Body of pancreas (tissue), 4 donors: ENCODE results near the gene PAM16. TPM values are rescaled to one million over a fixed set of nuclear protein-coding genes. Genes with fewer than 3 reads are reported as not detected.
"Not testable (repeated sequence)": the region's sequence is repeated elsewhere in the genome, so short reads cannot be mapped to it uniquely, and the experiment has no call there.

Source experiments
- ATAC-seq: fragments of 150-250 bp; one replicate; pipeline ENCODE4 v1.9.1; 2016
- DNase-seq, 4 donors: peaks; one replicate each; pipeline ENCODE4 v3.0.0-alpha.2; 2019
- H3K27ac ChIP-seq, 4 donors: fragments of 200-600 bp; sonication (generic); 1 replicate in 3 of 4; 2 replicates in 1 of 4; pipeline versions ENCODE4 v1.5.1 to v1.6.1; 2016 to 2019; ENCODE audit warnings: mild to moderate bottlenecking in 1 of 4, mixed read lengths in 1 of 4, moderate library complexity in 1 of 4
- H3K27me3 ChIP-seq, 2 donors: fragments of 200-600 bp; sonication (generic); one replicate each; pipeline ENCODE4 v1.6.0; 2016; ENCODE audit warnings: mild to moderate bottlenecking in 1 of 2
- H3K36me3 ChIP-seq, 2 donors: fragments of 200-600 bp; sonication (generic); replicated peaks in 1 of 2; 2 replicates each; pipeline ENCODE4 v1.5.1; 2016; ENCODE audit warnings: low read depth in 2 of 2; ENCODE audit not compliant: insufficient read depth in 1 of 2
- H3K4me1 ChIP-seq: fragments of 200-600 bp; sonication (generic); one replicate; pipeline ENCODE4 v1.6.0; 2016
- H3K4me3 ChIP-seq, 2 donors: fragments of 200-600 bp; sonication (generic); 1 replicate in 1 of 2; 2 replicates in 1 of 2; pipeline ENCODE4 v1.5.1; 2016 to 2019
- H3K9me3 ChIP-seq, 3 donors: fragments of 200-600 bp; sonication (generic); 1 replicate in 2 of 3; 2 replicates in 1 of 3; pipeline ENCODE4 v1.5.1; 2016
- POLR2A ChIP-seq, 3 donors: fragments of 450-650 bp; IDR thresholded peaks; one replicate each; pipeline ENCODE4 v1.6.1; 2016; ENCODE audit warnings: antibody characterized with exemption in 3 of 3, mild to moderate bottlenecking in 2 of 3
- WGBS, 2 donors: methylation state at CpG; one replicate each; pipeline ENCODE4 v1.1.5; 2017; 5-methylcytosine and 5-hydroxymethylcytosine counted together
- intact Hi-C: fragments of 100-400 bp; cut with DNase I; formaldehyde crosslinking; loops from one replicate; pipeline ENCODE4 v1.15.1; 2023
- total RNA-seq, 2 donors: library from RNA; depleted of rRNA; stranded (reverse); fragments of >200 nt; gene quantifications; one replicate each; pipeline ENCODE4 v1.1.0, GENCODE V29; 2016
- TF ChIP-seq, protein P1 (sequence below), 7 experiments: fragments of 450-650 bp in 4 of 7; fragments of 200-600 bp in 3 of 7; sonication (generic) in 3 of 7; IDR thresholded peaks; one replicate each; pipeline ENCODE4 v1.5.1; 2016 to 2019; ENCODE audit warnings: antibody characterized with exemption in 7 of 7

Gene PAM16
- total RNA-seq, 2 donors from 2014 or later = 25.9 to 27.7 TPM

DNA sequence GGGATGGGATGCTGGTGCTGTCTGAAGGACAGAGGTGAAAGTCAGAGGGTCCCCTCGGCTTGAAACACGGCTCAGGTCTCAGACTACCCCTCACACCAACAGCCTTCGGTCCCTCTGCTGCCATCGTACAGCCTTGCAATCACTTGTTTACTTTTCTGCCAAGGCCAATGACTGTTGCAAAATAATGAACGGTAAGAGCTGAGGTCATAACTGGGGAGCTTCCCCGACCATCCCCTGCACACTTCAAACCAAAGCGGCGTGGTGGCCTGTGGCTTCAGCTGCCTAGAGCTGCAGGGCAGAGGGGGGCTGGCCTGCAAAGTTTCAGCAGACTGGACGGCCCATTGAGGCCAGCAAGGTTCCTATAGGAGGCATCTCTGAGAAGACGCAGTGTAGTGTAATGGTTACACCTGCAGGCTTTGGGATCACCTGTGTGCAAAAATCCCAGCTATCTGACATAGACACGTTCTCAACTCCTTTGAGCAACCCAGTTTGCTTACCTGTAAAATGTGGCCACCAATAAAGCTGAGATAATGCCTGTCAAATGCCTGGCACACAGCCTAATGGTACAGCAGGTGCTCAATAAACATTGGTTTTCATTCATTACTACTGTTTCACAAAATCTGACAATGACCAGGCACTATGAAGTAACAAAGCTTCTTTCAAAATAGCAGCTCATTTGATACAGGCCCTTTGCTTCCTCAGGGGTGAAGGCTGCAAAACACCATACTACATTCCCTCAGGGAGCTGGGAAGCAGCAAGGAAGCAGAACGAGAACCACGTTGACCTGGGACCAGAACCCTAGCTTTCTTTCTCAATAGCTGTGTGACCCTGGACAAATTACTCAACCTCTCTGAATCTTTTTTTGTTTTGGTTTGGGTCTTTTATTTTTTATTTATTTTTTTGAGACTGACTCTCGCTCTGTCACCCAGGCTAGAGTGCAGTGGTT lies 5.0 kb downstream of the PAM16 start:
- peak; percentile 38 to 65 (median 55) for DNase-seq
- no peaks in the 10 kb centered on the region for H3K27me3 ChIP-seq
- intact Hi-C loops = no loop called here
- H3K4me1 ChIP-seq = peaks cover 49% of the 10 kb centered on the region
- H3K36me3 ChIP-seq = no peaks in the 10 kb centered on the region
- WGBS, 2 donors = 41 to 48% methylated on average over 12 to 14 of the region's 14 CpGs
- H3K27ac ChIP-seq = peak overlapping the region; percentile 28 to 61 (median 44)
- H3K4me3 ChIP-seq = no peak overlapping the region
- peak; percentile 75 for ATAC-seq
- TF ChIP-seq, protein P1, sequence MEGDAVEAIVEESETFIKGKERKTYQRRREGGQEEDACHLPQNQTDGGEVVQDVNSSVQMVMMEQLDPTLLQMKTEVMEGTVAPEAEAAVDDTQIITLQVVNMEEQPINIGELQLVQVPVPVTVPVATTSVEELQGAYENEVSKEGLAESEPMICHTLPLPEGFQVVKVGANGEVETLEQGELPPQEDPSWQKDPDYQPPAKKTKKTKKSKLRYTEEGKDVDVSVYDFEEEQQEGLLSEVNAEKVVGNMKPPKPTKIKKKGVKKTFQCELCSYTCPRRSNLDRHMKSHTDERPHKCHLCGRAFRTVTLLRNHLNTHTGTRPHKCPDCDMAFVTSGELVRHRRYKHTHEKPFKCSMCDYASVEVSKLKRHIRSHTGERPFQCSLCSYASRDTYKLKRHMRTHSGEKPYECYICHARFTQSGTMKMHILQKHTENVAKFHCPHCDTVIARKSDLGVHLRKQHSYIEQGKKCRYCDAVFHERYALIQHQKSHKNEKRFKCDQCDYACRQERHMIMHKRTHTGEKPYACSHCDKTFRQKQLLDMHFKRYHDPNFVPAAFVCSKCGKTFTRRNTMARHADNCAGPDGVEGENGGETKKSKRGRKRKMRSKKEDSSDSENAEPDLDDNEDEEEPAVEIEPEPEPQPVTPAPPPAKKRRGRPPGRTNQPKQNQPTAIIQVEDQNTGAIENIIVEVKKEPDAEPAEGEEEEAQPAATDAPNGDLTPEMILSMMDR (IDR thresholded peaks at IDR 0.05) = no peak
- TF ChIP-seq POLR2A (IDR thresholded peaks at IDR 0.05) = no peak
- no peaks in the 10 kb centered on the region for H3K9me3 ChIP-seq

DNA sequence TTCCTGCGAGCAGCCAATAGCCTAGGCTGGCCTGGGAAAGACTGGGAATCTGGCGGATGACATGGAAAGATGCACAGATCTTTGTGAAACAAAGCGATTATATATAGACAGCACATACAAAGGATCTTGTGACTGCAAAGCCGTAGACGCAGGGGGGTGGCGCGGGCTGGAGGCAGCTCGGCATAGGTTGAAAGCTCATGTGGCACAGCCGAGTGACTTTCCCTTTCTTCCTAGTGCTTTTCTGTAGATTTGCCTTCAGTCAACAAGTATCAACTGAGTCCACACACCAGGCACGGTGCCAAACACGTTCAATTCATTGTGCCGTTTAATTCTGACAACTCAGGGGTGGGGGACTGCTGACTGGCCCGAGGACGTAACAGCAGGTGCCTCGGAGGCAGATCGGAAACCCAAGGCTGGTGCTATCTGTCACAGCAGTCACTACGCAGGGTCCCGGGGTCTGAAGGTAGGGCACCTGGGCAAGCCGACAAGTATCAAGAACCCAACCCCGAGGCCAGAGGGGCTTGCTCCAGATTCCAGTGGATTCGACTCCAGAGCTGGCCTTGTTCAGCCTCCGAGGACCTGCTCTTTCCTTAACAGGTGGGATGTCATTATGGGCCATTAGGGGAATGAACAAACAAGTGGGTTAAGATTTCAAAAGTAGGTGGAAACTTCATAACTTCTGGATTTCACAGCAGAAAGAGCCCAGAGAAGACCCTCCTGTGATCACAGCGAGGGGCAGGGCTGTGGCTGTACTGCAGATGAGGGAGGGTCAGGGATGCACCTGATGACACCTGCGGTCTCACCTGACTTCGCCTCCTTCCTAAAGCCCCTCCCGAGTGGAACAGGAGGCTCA lies 5.9 kb downstream of the PAM16 start:
- Histone ChIP-seq H3K27ac (peak overlapping the region; percentile 28 to 61 (median 44)), H3K4me1 (peaks cover 45% of the 10 kb centered on the region), H3K9me3 (no peaks in the 10 kb centered on the region), H3K27me3 (no peaks in the 10 kb centered on the region), H3K36me3 (no peaks in the 10 kb centered on the region), H3K4me3 (no peak overlapping the region)
- 47 to 58% methylated on average over 23 to 26 of the region's 26 CpGs for WGBS, 2 donors
- DNase-seq (peak in 3 of 4 donors; percentile 30 to 56 (median 50)), ATAC-seq (peak; percentile 22)
- TF ChIP-seq POLR2A (IDR thresholded peaks at IDR 0.05) = no peak
- TF ChIP-seq, protein P1 (IDR thresholded peaks at IDR 0.05) = no peak
- intact Hi-C loops = no loop called here

DNA sequence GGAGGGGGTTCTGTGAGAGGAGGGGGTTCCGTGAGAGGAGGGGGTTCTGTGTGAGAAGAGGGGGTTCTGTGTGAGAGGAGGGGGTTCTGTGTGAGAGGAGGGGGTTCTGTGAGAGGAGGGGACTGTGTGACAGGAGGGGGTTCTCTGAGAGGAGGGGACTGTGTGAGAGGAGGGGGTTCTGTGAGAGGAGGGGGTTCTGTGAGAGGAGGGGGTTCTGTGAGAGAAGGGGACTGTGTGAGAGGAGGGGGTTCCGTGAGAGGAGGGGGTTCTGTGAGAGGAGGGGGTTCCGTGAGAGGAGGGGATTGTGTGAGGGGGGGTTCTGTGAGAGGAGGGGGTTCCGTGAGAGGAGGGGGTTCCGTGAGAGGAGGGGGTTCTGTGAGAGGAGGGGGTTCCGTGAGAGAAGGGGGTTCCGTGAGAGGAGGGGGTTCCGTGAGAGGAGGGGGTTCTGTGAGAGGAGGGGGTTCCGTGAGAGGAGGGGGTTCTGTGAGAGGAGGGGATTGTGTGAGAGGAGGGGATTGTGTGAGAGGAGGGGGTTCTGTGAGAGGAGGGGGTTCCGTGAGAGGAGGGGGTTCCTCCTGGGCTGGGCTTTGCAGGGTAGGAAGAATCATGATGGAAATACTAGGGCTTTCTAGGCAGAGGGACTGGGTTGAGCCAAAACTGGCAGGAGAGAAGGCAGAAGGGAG lies 6.7 kb downstream of the PAM16 start:
- ATAC-seq, H3K4me3 ChIP-seq, H3K27me3 ChIP-seq, H3K36me3 ChIP-seq, H3K9me3 ChIP-seq, DNase-seq, intact Hi-C loops: not testable (repeated sequence)
- H3K4me1 ChIP-seq = peaks cover 38% of the 10 kb centered on the region
- peak overlapping the region; percentile 28 to 61 (median 44) for H3K27ac ChIP-seq
- WGBS, 2 donors = 50 to 72% methylated on average over 4 to 7 of the region's 10 CpGs

DNA sequence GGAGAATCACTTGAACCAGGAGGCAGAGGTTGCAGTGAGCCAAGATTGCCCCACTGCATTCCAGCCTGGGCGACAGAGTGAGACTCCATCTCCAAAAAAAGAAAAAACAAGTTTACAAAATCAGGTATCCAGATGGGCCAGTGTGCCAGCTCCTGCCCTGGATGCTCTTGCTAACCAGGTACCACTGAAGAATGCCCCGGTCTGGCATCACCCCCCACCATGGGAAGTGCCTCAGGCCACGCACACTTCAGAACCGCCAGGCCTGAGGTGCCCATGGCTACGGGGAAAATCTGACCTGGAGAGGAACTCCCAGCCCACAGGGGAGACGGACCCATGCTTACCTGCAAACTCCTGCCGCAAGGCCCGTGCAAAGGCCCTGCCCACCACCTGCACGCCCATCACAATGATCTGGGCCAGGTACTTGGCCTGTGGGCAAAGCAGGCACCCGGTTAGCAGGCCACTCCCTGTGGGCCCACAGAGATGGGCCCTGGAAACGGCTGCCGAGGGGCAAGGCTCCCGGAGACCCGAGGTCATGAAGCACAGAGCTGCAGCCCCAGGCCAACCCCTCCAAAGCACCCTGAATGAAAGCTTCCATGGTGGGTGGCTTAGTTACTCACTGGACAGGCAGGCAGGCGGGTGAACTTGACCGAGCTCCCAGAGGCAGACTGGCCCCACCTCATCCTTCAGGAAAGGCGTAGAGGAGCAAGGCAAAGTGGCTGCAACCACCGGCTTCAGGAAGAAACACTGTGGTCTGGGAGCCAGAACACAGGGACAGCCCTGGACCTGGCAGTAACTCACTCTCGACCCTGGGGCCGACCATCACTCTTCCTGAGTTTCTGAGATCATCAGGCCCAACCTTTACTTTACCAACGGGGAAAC lies 8.0 kb downstream of the PAM16 start:
- DNase-seq (no peak), ATAC-seq (no peak)
- WGBS, 2 donors = 87 to 88% methylated on average over 16 to 17 of the region's 21 CpGs
- peaks cover 31% of the 10 kb centered on the region for H3K4me1 ChIP-seq
- no peaks in the 10 kb centered on the region for H3K27me3 ChIP-seq
- intact Hi-C loops = no loop called here
- no peaks in the 10 kb centered on the region for H3K36me3 ChIP-seq
- TF ChIP-seq, protein P1 (IDR thresholded peaks at IDR 0.05) = no peak
- TF ChIP-seq POLR2A (IDR thresholded peaks at IDR 0.05) = no peak
- H3K4me3 ChIP-seq = no peak overlapping the region
- no peaks in the 10 kb centered on the region for H3K9me3 ChIP-seq
- no peak overlapping the region for H3K27ac ChIP-seq
